GM18951 (cell line): ENCODE results near the gene RUNX1.

Source experiments
- POLR2A ChIP-seq: IDR thresholded peaks from 4 replicates; pipeline ENCODE4 v1.6.1; 2011; ENCODE audit warnings: mild to moderate bottlenecking; ENCODE audit not compliant: insufficient read length, insufficient read depth; ENCODE audit errors: extremely low read depth
- in situ Hi-C: fragments of 300-500 bp; cut with MboI; formaldehyde crosslinking; loops from one replicate; pipeline ENCODE4 v1.12.0; 2022; ENCODE audit warnings: low sequenced_read_pairs, mixed read lengths, inconsistent platforms; ENCODE audit not compliant: unreplicated experiment

The RUNX1 gene

DNA sequence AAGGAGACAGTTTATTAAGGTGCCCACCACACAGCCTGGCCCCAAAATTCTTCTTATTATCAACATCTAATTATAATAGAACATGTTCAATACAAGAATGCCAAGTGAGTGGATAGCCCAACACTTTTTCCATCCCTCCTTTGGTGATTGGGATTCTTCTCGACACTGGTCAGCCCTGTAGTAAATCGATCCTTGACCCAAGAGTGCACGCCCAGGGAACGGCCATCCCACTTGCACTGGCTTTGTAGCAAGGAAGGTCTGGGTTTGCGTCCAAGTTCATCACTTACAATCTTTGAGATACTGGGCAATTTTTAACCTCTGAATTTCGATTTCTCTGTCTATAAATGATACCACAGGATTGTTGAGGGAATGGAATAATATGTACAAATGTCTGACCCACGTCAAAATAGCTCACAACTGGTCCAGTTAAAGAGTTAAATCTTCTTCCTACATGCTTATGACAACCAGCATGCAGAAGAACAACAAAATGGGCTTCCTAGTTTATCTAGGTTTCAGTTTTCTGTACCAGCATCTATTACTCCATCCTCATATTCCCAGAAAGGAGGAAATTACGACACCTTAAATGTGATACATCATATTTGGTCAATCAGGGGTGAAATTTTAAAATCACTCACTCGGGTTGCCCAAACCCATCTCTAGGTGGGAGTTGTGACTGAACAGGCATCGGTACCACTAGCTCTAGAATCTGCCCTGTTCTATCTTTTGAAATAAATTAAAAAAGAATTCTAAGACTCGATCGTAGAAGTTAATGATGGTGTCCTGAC, 218.5 kb downstream of the RUNX1 start:
- in situ Hi-C loops, result no loop called here
- TF ChIP-seq POLR2A, result no peak

DNA sequence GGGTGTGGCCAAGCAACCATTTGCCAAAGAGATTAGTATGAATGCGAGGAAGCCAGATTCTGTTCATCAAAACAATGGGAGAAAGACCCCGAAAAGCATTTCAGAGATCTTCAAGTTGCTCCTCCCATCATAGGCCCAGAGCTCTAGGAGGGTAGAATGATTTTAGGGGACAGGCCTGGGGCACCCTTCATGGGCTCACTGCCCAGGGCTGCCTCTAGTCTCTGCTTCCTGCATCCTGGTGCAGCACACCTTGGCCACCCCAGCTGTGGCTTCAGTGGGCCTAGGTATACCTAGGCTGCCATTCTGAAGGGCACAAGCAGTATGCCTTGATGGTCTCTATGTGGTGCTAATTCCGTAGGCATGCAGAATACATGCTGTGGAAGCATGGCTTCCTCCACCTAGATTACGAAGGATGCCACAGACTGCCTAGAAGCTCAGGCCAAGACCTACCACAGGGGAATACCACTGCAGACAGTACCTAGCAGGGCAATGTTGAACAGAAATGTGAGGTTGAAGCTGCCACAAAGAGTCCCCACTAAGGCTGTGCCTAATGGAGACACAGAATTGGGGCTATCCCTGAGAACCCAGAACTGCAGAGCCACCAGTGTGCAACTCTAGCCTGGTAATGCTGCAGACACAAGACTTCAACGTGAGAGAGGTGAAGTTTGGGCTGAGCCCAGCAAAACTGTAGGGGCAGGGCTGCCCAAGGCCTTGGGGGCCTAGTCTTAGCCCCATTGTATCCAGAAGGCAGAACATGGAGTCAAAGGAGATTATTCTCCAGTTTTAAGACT, 221.5 kb downstream of the RUNX1 start:
- in situ Hi-C loops, result no loop called here

DNA sequence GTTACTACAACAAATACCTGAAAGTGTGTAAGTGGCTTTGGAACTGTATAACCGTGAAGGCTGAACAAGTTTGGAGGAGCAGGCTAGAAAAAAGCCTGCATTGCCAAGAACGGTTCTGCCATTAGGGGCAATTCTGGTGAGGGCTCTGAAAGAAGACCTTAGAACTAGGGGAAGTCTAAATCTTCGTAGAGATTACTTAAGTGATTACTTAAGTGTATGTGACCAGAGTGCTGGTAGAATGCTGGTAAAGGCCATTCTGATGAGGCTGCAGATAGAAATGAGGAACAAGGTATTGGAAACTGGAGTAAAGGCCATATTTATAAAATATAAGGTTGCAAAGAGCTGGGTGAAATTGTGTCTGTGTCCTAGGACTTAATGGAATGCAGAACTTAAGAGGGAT, 222.3 kb downstream of the RUNX1 start:
- in situ Hi-C loops, result no loop called here
- no peak for TF ChIP-seq POLR2A

More for the DNA sequence above, 221.5 kb downstream of the RUNX1 start:
- TF ChIP-seq POLR2A, result no peak

DNA sequence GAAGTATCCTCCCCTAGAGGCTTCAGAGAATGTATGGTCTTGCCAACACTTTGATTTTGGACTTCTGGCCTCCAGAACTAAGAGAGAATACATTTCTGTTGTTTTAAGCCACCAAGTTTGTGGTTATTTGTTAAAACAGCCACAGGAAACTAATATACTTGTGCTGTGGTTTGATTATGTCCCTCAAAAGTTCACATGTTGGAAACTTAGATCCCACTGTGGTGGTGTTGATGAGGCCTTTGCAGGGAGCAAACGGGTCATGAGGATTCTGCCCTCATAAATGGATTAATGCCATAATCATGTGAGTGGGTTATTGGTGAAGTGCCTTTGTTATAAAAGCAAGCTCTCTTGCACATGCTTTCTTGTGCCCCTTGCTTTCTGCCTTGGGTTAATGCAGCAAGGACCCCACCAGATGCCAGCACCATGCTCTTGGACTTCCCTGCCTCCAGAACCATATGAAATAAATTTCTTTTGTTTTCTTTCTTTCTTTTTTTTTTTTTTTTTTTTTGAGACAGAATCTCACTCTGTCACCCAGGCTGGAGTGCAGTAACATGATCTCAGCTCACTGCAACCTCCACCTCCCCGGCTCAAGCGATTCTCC, 223.1 kb downstream of the RUNX1 start:
- no peak for TF ChIP-seq POLR2A
- in situ Hi-C loops, result no loop called here

DNA sequence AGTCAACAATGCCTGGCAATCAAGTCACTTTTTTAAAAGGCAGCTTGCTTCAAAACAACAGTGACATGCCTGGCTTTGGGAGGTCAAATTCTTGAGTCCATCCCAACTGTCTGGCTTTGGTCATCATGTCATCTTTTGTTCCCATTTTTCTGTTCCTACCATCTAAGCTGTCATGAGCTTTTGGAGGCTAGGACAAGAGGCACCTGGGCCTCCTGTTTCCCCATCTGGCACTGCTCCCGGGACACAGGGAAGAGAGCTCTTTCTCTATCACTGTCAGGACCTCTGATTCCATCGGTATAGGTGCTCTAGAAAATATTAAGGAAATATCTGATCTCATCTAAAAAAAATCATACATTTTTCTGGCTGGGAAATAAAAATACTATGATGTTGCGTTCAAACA, 224.0 kb downstream of the RUNX1 start:
- no peak for TF ChIP-seq POLR2A
- in situ Hi-C loops, result no loop called here

DNA sequence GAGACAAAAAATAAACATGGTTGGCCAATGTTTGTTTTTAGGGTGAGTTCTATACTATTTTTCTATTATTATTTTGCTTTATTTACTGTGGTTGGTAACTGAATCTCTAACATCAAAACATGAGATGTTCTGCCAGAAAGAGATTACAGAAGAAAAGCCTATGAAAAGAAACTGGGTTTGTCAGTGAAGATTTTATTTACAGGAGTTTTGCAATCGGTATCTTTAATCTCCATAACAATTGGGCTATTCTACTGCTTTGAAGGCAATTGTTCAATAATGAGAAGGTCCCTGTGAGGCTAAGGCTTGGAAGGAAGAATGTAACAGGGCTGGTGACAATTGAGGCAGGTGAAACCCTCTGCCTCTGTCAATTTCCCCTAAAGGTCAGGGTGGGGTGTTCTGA, 224.8 kb downstream of the RUNX1 start:
- no peak for TF ChIP-seq POLR2A
- in situ Hi-C loops, result no loop called here

DNA sequence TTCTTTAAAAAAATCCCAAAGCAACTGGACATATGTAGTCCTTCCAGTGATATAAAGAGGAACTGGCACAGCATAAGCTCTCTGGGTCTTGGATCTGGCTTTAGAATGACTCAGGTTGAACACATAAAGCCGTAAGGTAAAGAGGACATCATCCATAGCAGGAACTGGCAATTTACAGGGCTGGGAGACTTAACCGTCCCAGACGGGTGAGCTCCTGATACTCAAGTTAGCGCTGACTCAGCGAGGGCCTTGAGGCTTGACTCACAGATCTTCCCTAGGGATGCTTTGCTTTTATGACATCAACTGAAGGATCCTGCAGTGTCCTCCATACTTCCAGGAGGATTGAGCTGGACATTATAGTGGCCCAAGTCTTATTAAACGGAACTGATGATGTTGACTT, 226.2 kb downstream of the RUNX1 start:
- TF ChIP-seq POLR2A, result no peak
- in situ Hi-C loops, result no loop called here

DNA sequence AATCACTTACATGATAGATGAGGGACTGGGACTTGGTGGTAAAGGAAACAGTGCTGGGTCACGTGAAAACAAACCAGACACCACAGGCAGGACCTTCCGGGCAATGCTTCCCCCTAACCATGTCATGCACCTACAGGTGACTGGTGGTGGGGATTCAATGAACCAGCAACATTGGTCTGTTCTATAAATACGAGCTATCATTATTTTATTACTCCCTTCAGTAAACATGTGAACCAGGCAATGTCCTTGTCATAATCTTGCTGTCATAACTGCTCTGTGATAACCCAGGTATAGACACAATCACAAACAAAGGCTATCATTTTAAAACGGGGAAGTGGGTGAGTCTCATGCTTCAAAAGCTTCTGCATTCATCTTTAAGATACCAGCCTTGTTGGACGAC, 226.9 kb downstream of the RUNX1 start:
- in situ Hi-C loops, result no loop called here
- TF ChIP-seq POLR2A, result no peak

DNA sequence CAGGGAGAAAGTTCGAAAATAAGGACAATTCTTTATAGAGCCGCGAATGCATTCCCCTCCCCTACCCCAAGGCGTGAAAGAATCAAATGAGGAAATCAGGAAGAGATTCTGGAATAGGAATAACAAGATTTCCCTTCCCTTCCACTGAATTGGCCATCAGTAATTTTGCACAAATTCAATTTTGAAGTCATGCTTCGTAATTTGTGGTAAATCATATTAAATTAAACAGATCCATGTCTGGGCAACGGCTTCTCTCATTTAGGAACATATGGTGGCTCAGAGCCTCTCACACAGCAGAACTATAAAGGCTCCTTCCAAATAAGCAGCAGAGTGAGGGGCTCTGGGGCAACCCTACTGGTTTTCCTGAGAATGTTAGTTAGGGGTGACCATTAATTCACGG, 227.4 kb downstream of the RUNX1 start:
- TF ChIP-seq POLR2A, result no peak
- in situ Hi-C loops, result no loop called here

DNA sequence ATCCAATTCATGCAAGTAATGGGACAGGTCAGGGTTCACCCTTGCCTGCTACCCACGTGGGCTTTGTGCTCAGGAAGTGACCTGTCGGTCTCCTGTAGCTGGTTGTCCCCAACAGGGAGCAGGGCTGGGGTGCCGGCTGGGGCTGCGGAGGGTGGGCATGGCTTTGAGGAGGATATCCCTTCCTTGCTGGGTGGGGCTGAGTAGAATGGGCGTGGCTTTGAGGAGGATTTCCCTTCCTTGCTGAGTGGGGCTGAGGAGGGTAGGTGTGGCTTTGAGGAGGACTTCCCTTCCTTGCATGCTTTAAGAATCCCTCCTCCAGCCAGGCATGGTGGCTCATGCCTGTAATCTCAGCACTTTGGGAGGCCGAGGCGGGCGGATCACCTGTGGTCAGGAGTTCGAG, 229.1 kb downstream of the RUNX1 start:
- no peak for TF ChIP-seq POLR2A
- in situ Hi-C loops, result no loop called here

DNA sequence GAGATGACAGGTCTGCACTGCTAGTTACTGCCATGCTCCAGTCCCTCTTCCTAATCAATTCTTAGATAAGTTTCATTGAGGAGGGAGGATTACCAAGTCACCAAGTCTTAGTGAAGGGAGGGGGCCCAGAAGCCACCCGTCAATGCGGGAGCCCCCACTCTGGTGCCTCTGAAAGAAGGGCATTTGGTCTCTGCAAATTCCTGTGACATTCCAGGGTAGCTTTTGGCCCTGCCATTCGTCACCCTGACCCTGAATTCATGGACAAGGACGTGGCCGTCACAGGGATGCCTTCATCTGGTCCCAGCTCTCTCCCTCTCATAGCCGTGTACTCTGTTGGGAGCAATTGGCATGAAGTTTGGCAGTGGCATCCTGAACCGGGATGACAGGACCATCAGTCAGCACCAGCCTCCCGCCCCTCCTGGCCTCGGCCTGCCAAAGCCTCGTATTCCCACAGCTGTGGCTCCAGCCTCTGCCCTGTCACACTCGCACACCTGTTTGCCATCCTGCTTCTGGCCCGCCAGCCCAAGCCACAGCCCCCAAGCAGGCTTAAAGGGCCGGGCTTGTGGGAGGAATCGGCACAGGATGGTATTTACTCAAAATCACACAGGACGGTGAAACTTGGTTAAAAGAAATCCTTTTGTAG, 229.6 kb downstream of the RUNX1 start:
- TF ChIP-seq POLR2A, result no peak
- in situ Hi-C loops, result no loop called here

DNA sequence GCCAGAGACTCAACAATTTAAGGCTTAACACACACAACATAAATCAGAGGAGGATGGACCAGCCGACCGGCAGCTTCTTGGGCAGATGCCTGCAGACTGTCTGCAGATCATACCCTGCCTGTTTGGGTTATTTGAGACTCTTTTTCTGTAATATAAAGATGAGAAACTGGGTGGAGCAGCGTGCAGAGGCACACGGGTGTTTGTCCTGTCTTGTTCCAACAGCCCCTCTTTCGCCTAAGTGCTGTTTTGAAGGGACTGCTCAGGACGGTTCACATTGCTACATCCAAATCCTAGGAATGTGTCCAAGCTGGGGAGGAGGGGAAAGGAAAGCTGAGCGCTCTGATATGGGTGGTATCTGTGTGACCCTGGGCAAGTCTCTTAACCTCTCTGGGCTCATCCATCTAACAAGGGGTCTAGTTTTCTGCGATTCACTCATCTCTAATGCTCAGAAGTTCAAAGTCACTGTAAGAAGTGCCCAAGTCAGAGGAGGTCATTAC, 230.4 kb downstream of the RUNX1 start:
- in situ Hi-C loops, result no loop called here
- TF ChIP-seq POLR2A, result no peak
